Omental fat pad (tissue), 4 donors: Measurements from ENCODE around the gene PTTG1IP. TPM values are rescaled to one million over a fixed set of nuclear protein-coding genes. Genes with fewer than 3 reads are reported as not detected.

ENCODE experiments used
- ATAC-seq: fragments of 150-250 bp; one replicate; pipeline ENCODE4 v1.9.1; 2016; ENCODE audit warnings: mild to moderate bottlenecking, moderate library complexity; ENCODE audit not compliant: low FRiP score
- DNase-seq: peaks from one replicate; pipeline ENCODE4 v3.0.0-alpha.2; 2019; ENCODE audit warnings: low spot score
- total RNA-seq, 4 donors: library from RNA; depleted of rRNA; stranded (reverse); fragments of >200 nt; gene quantifications; one replicate each; pipeline ENCODE4 v1.1.0, GENCODE V29; 2016
- TF ChIP-seq, protein P1 (sequence below), 3 donors: fragments of 450-650 bp; IDR thresholded peaks; one replicate each; pipeline ENCODE4 v1.5.1; 2016 to 2017; ENCODE audit warnings: antibody characterized with exemption in 3 of 3, mild to moderate bottlenecking in 3 of 3, moderate library complexity in 2 of 3

Gene PTTG1IP
- total RNA-seq, 4 donors from 2014 or later = 200 to 241 (median 214) TPM

DNA sequence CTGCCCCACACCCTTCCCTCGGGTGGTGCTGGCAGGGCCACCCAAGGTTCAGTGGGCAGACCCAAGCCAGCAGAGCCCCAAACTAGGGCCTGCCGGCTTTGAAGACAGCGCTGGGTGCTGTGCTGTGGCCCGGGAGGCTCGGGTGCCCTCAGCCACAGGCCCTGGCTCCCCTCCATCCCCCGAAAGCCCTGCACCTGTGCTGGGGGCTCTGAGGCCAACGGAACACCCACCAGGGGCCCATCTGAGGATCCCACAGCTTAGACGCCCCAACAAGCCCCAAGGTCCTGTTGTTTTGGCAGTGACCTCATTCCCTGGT lies 38.6 kb upstream of the PTTG1IP start:
- DNase-seq (no peak), ATAC-seq (no peak)
- TF ChIP-seq, protein P1, sequence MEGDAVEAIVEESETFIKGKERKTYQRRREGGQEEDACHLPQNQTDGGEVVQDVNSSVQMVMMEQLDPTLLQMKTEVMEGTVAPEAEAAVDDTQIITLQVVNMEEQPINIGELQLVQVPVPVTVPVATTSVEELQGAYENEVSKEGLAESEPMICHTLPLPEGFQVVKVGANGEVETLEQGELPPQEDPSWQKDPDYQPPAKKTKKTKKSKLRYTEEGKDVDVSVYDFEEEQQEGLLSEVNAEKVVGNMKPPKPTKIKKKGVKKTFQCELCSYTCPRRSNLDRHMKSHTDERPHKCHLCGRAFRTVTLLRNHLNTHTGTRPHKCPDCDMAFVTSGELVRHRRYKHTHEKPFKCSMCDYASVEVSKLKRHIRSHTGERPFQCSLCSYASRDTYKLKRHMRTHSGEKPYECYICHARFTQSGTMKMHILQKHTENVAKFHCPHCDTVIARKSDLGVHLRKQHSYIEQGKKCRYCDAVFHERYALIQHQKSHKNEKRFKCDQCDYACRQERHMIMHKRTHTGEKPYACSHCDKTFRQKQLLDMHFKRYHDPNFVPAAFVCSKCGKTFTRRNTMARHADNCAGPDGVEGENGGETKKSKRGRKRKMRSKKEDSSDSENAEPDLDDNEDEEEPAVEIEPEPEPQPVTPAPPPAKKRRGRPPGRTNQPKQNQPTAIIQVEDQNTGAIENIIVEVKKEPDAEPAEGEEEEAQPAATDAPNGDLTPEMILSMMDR (IDR thresholded peaks at IDR 0.05) = no peak

DNA sequence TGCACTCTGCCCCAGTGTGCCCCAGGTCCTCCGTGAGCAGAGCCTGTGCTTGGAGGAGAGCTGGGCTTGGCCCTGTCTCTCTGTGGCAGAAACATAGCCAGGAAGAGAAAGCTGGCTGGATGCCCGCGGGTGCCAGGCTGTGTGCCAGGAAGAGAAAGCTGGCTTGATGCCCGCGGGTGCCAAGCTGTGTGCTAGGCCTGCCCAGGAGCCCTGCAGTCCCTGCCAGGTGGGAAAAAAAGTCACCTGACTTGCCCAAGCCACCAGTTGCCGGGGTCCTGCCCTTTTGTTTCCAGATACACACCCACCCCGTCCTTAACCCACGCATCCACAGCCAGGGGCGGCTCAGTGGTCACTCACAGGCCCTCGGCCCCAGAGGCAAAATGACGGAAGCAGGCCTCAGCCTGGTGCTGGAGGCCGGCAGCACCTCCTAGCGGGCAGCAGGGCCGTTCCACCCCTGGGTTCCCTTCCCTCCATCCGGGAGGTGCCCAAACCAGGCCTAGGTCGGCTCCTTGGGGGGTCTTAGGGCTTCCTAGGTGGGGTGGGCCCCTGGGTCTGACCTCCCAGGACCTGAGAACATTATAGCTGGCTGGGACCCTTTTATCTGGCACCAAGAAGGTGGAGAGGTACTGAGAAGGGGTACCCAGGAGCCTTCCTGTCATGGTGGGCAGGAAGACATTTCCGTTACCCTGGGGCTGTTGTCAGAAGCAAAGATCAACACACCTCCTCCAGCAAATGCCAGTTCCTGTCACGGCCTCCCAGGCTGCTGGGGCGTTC lies 38.1 kb upstream of the PTTG1IP start:
- TF ChIP-seq, protein P1 (IDR thresholded peaks at IDR 0.05) = no peak
- peak; percentile 37 for DNase-seq
- ATAC-seq = peak; percentile 17

DNA sequence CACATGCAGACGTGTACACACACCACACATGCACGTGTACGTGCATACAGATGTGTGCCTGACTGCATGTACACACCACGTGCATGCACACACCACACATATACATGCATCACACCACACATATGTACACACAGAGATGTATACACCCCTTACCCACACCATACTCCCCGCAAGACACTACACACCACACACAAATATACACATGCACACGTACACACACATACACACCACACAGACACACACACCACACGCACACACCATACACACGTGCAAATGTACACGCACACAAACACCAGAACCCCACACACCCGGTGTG lies 37.5 kb upstream of the PTTG1IP start:
- DNase-seq (no peak), ATAC-seq (no peak)
- TF ChIP-seq, protein P1 (IDR thresholded peaks at IDR 0.05) = no peak

DNA sequence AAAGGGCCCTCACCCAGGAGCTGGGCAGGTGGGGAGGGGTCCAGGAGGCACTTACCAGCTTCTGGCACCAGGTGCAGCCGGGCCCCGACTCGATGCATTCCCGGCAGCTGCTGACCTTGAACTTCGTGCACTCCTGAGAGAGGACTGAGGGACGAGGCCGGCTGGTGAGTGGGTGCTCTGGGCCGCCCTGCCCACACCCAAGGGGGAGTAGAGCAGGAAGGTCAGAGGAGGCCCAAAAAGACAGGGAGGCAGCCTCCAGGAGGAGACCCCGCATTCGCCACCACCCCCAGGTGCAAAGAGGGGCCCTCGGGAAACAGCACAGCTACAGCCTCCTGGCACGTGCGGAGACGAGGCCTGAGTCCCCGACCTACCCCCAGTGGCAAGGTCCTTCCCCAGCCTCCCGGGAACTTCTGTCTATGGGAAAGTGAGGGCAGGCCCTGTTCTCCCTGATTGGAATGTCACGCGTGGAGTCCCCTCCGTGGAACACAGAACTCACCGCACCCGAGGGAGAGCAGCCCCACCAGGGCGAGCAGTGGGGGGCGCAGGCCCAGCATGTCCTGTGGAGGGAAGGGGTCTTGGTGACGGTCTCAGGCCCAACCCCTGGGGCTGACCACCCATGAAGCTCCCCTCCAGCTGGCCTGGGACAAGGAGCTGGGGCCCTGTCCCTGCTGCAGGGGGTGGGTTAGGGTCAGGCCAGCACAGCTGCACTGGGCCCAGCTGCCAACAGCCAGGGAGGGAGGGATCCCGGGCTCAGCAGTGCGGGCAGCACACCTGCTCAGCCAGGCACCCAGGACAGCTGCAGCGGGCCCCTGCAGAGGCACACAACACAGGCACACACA lies 37.0 kb upstream of the PTTG1IP start:
- TF ChIP-seq, protein P1 (IDR thresholded peaks at IDR 0.05) = no peak
- DNase-seq (no peak), ATAC-seq (no peak)

- TF ChIP-seq, protein P1 (IDR thresholded peaks at IDR 0.05) = no peak
- ATAC-seq (no peak), DNase-seq (no peak)
These were observed 36.2 kb upstream of the PTTG1IP start for GRCh38 chr21:44909719-44910118.

DNA sequence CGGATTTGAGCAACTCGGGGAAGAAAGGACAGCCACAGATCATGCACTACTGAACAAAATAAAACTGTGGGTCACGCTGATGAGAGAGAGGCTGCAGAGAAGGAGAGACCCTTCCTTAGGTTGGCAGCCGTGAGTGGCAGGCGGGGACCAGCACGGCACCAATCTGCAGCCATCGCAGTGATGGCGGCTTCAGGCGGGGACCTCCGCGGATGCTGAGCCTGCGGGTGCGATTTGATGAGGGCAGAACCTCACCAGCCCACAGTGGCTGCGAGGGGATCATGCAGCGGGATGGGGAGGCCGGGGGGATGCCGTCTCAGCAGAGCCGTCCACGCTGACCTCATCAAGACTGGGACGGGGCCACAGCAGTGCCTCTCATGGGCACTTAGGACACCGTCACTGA lies 35.4 kb upstream of the PTTG1IP start:
- no peak for DNase-seq
- TF ChIP-seq, protein P1 (IDR thresholded peaks at IDR 0.05) = no peak
- ATAC-seq = no peak
